ENCODE measurements around the gene NUFIP1.
"Not testable (repeated sequence)": the region's sequence is repeated elsewhere in the genome, so short reads cannot be mapped to it uniquely, and the experiment has no call there.

Gene NUFIP1

GRCh38 chr13:44969551-44970484, 19.5 kb downstream of the NUFIP1 start:
- no peak for DNase-seq

GRCh38 chr13:44968434-44968815, 20.8 kb downstream of the NUFIP1 start:
- DNase-seq = no peak

- DNase-seq = no peak
Measured at GRCh38 chr13:44967704-44968433, 21.4 kb downstream of the NUFIP1 start.

GRCh38 chr13:44961997-44962396, 27.3 kb downstream of the NUFIP1 start:
- DNase-seq = no peak

GRCh38 chr13:44955406-44955805, 33.9 kb downstream of the NUFIP1 start:
- no peak for DNase-seq

GRCh38 chr13:44954224-44954623, 35.0 kb downstream of the NUFIP1 start:
- no peak for DNase-seq

GRCh38 chr13:44952671-44953070, 36.6 kb downstream of the NUFIP1 start:
- DNase-seq = no peak

GRCh38 chr13:44951184-44951583, 38.1 kb downstream of the NUFIP1 start:
- no peak for DNase-seq

- not testable (repeated sequence) for DNase-seq
Measured at GRCh38 chr13:44943411-44943810, 45.9 kb downstream of the NUFIP1 start.

- DNase-seq = no peak
Measured at GRCh38 chr13:44938854-44939253, 50.4 kb downstream of the NUFIP1 start.

- no peak for DNase-seq
Measured at GRCh38 chr13:44936246-44936645, 53.0 kb downstream of the NUFIP1 start.

- DNase-seq = no peak
Measured at GRCh38 chr13:44934724-44935123, 54.5 kb downstream of the NUFIP1 start.

GRCh38 chr13:44932850-44933251, 56.4 kb downstream of the NUFIP1 start:
- DNase-seq = no peak

- no peak for DNase-seq
Measured at GRCh38 chr13:44932171-44932849, 57.0 kb downstream of the NUFIP1 start.

GRCh38 chr13:44930963-44931623, 58.2 kb downstream of the NUFIP1 start:
- no peak for DNase-seq

GRCh38 chr13:44930280-44930679, 59.0 kb downstream of the NUFIP1 start:
- no peak for DNase-seq

GRCh38 chr13:44929692-44930091, 59.6 kb downstream of the NUFIP1 start:
- DNase-seq = no peak

- DNase-seq = no peak
Measured at GRCh38 chr13:44927968-44928367, 61.3 kb downstream of the NUFIP1 start.

GRCh38 chr13:44921931-44922758, 67.1 kb downstream of the NUFIP1 start:
- no peak for DNase-seq

- DNase-seq = no peak
Measured at GRCh38 chr13:44921246-44921877, 67.9 kb downstream of the NUFIP1 start.

- DNase-seq = no peak
Measured at GRCh38 chr13:44920013-44920412, 69.3 kb downstream of the NUFIP1 start.
